ENCODE results near the gene CIC. TPM values are rescaled to one million over a fixed set of nuclear protein-coding genes. Genes with fewer than 3 reads are reported as not detected.

Gene CIC
- polyA plus RNA-seq, 2 of the 4 experiments (the other 2 are of a cell fraction): 7.2 to 56.4 TPM

DNA sequence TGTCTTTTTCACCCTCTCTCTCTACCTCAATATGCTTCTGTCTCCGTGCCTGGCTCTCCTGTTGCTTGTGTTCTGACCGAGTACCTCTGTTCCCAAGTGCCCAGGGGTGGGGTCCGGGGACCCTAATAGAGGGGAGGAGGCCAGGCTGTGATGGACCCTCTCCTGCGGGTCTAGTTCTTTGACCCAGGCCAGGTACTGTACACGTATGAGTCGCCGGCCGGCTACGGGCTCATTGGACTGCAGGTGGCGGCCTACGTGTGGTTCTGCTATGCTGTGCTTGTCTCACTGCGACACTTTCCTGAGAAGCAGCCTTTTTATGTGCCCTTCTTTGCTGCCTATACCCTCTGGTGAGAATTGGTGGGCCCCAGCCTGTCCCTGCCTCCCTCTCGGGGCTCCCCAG lies 48.5 kb downstream of the CIC start:
- no peaks in the 10 kb centered on the region for H3K9me3 ChIP-seq
- H3K4me1 ChIP-seq: peaks cover 4% of the 10 kb centered on the region; the same call in 1 of the 3 replicates
- H3K4me3 ChIP-seq: no peak overlapping the region
- FAIRE-seq (no peak), DNase-seq (ENCODE audit: low read depth in 1 of 2, low spot score in 1 of 2) (no peak), ATAC-seq (no peak)
- no peak overlapping the region for H3K4me2 ChIP-seq
- POLR2A ChIA-PET: no interaction called here
- 71% methylated on average over 13 of the region's 13 CpGs for WGBS (ENCODE audit: missing lambda C conversion rate)
- CTCF ChIA-PET: interaction anchor here (1.3 to 4.4 kb wide), 4 partner anchors 11 to 209 kb away, joined by 3 to 30 read pairs (median 4); partner anchors contain the start of genes PAFAH1B3 and PRR19
- TF ChIP-seq ZSCAN20 (CRISPR knock-in tag; IDR thresholded peaks at IDR 0.05): no peak
- no peak overlapping the region for H3K27ac ChIP-seq

DNA sequence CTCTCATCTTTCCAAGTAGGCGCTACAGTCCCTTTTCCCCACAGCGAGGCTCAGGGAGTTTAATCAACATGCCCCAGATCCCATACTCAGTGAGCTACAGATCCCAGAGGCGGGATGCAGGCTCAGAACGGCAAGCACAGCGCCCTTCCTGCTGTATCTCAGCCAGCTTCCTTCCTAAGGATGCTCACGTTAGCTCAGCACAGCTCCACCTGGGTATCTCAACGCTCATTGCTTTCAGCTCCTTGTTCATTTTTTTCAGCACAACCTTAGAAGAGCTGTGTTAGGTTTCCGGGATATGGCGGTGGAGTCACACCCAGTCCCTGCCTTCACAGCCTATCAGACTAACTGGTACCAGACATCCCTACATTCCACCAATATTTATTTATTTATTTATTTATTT lies 53.3 kb downstream of the CIC start:
- ATAC-seq (no peak), FAIRE-seq (peak; percentile 36), DNase-seq (ENCODE audit: low read depth in 1 of 2, low spot score in 1 of 2) (no peak)
- Histone ChIP-seq H3K9me3 (no peaks in the 10 kb centered on the region), H3K4me2 (no peak overlapping the region), H3K27ac (no peak overlapping the region), H3K4me3 (no peak overlapping the region), H3K4me1 (peaks cover 18% of the 10 kb centered on the region; the same call in 2 of the 3 replicates)
- WGBS (ENCODE audit: missing lambda C conversion rate): 67% methylated on average over 9 of the region's 9 CpGs
- POLR2A ChIA-PET: no interaction called here
- CTCF ChIA-PET: interaction anchor here (0.6 to 6.3 kb wide), 23 partner anchors 9 to 288 kb away, joined by 3 to 39 read pairs (median 4); partner anchors contain the start of genes GSK3A, POU2F2, PRR19 and TMEM145
- TF ChIP-seq RCOR1 (IDR thresholded peaks at IDR 0.05; ENCODE audit: low read depth, low read length) (no peak), BHLHE40 (IDR thresholded peaks at IDR 0.05; ENCODE audit: low read depth, low read length) (no peak), EP300 (IDR thresholded peaks at IDR 0.05) (no peak), EHF (CRISPR knock-in tag; IDR thresholded peaks at IDR 0.05) (no peak), GATA3 (IDR thresholded peaks at IDR 0.05; ENCODE audit: borderline replicate concordance) (no peak), FOSB (CRISPR knock-in tag; IDR thresholded peaks at IDR 0.05) (no peak), SMC3 (IDR thresholded peaks at IDR 0.05) (no peak), TP53 (CRISPR knock-in tag; IDR thresholded peaks at IDR 0.05) (no peak), ZSCAN20 (CRISPR knock-in tag; IDR thresholded peaks at IDR 0.05) (no peak)

DNA sequence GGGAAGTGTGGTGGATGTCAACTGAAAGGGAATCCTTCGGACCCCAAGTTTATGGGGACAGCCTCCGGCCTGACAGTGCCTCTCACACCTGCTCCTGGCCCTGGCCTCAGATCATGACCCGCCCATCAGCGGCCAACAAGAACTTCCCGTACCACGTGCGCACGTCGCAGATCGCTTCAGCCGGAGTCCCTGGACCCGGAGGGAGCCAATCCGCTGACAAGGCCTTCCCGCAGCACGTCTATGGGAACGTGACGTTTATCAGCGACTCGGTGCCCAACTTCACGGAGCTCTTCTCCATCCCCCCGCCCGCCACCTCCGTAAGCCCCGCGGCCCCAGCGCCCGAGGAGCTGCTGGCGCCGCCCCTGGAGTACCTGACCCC lies 54.4 kb downstream of the CIC start:
- CTCF ChIA-PET: interaction anchor here (0.6 to 6.3 kb wide), 18 partner anchors 9 to 289 kb away, joined by 3 to 39 read pairs (median 6); partner anchors contain the start of genes GSK3A, POU2F2 and TMEM145
- no peak for TF ChIP-seq POLR2AphosphoS2 (conservative IDR thresholded peaks at IDR 0.05; ENCODE audit: low read length)
- TF ChIP-seq HOXA7 (CRISPR knock-in tag; IDR thresholded peaks at IDR 0.05): no peak
- TF ChIP-seq TP53 (CRISPR knock-in tag; IDR thresholded peaks at IDR 0.05): no peak
- TF ChIP-seq, protein P1, sequence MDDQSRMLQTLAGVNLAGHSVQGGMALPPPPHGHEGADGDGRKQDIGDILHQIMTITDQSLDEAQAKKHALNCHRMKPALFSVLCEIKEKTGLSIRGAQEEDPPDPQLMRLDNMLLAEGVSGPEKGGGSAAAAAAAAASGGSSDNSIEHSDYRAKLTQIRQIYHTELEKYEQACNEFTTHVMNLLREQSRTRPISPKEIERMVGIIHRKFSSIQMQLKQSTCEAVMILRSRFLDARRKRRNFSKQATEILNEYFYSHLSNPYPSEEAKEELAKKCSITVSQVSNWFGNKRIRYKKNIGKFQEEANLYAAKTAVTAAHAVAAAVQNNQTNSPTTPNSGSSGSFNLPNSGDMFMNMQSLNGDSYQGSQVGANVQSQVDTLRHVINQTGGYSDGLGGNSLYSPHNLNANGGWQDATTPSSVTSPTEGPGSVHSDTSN (IDR thresholded peaks at IDR 0.05): no peak
- no peak for TF ChIP-seq CHD2 (IDR thresholded peaks at IDR 0.05; ENCODE audit: low read length, partially characterized antibody)
- no peak for TF ChIP-seq CBX8 (IDR thresholded peaks at IDR 0.05)
- no peak for TF ChIP-seq FOSL2 (IDR thresholded peaks at IDR 0.05)
- no peak for TF ChIP-seq FOSL2 (CRISPR knock-in tag; IDR thresholded peaks at IDR 0.05)
- TF ChIP-seq GATA3 (IDR thresholded peaks at IDR 0.05; ENCODE audit: borderline replicate concordance): no peak
- no peak for TF ChIP-seq MYC (IDR thresholded peaks at IDR 0.05; ENCODE audit: borderline replicate concordance, low read length)
- TF ChIP-seq, protein P2, sequence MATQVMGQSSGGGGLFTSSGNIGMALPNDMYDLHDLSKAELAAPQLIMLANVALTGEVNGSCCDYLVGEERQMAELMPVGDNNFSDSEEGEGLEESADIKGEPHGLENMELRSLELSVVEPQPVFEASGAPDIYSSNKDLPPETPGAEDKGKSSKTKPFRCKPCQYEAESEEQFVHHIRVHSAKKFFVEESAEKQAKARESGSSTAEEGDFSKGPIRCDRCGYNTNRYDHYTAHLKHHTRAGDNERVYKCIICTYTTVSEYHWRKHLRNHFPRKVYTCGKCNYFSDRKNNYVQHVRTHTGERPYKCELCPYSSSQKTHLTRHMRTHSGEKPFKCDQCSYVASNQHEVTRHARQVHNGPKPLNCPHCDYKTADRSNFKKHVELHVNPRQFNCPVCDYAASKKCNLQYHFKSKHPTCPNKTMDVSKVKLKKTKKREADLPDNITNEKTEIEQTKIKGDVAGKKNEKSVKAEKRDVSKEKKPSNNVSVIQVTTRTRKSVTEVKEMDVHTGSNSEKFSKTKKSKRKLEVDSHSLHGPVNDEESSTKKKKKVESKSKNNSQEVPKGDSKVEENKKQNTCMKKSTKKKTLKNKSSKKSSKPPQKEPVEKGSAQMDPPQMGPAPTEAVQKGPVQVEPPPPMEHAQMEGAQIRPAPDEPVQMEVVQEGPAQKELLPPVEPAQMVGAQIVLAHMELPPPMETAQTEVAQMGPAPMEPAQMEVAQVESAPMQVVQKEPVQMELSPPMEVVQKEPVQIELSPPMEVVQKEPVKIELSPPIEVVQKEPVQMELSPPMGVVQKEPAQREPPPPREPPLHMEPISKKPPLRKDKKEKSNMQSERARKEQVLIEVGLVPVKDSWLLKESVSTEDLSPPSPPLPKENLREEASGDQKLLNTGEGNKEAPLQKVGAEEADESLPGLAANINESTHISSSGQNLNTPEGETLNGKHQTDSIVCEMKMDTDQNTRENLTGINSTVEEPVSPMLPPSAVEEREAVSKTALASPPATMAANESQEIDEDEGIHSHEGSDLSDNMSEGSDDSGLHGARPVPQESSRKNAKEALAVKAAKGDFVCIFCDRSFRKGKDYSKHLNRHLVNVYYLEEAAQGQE (IDR thresholded peaks at IDR 0.05): no peak
- TF ChIP-seq, protein P3, sequence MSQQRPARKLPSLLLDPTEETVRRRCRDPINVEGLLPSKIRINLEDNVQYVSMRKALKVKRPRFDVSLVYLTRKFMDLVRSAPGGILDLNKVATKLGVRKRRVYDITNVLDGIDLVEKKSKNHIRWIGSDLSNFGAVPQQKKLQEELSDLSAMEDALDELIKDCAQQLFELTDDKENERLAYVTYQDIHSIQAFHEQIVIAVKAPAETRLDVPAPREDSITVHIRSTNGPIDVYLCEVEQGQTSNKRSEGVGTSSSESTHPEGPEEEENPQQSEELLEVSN (IDR thresholded peaks at IDR 0.05; ENCODE audit: borderline replicate concordance, low read depth): no peak
- TF ChIP-seq ZC3H11A (IDR thresholded peaks at IDR 0.05): no peak
- TF ChIP-seq MAZ (IDR thresholded peaks at IDR 0.05; ENCODE audit: borderline replicate concordance, low read depth, low read length): no peak
- TF ChIP-seq HDAC2 (IDR thresholded peaks at IDR 0.05): no peak
- TF ChIP-seq, protein P4, sequence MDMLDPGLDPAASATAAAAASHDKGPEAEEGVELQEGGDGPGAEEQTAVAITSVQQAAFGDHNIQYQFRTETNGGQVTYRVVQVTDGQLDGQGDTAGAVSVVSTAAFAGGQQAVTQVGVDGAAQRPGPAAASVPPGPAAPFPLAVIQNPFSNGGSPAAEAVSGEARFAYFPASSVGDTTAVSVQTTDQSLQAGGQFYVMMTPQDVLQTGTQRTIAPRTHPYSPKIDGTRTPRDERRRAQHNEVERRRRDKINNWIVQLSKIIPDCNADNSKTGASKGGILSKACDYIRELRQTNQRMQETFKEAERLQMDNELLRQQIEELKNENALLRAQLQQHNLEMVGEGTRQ (IDR thresholded peaks at IDR 0.05): no peak
- TF ChIP-seq FOSB (CRISPR knock-in tag; IDR thresholded peaks at IDR 0.05): no peak
- no peak for TF ChIP-seq ESRRA (IDR thresholded peaks at IDR 0.05; ENCODE audit: borderline replicate concordance, low read length)
- Histone ChIP-seq H3K9me3 (no peaks in the 10 kb centered on the region), H3K4me1 (peaks cover 19% of the 10 kb centered on the region; the same call in 2 of the 3 replicates), H3K27ac (no peak overlapping the region), H3K4me3 (no peak overlapping the region), H3K4me2 (no peak overlapping the region)
- DNase-seq (ENCODE audit: low read depth in 1 of 2, low spot score in 1 of 2) (no peak), ATAC-seq (no peak), FAIRE-seq (no peak)
- POLR2A ChIA-PET: interaction anchor here (0.8 to 1.0 kb wide), 2 partner anchors 13 to 21 kb away, joined by 3 read pairs; partner anchors contain the start of genes PAFAH1B3 and PRR19
- 95% methylated on average over 29 of the region's 29 CpGs for WGBS (ENCODE audit: missing lambda C conversion rate)

All from A549 (cell line).